Esophagus (tissue), 2 donors: Measurements from ENCODE around the gene RPS15A. TPM values are rescaled to one million over a fixed set of nuclear protein-coding genes. Genes with fewer than 3 reads are reported as not detected.

Experiments
- H3K27ac ChIP-seq, 2 donors: one replicate each; pipeline ENCODE4 v1.5.1; 2013; ENCODE audit warnings: low read depth in 2 of 2, mild to moderate bottlenecking in 2 of 2, inconsistent platforms in 1 of 2, low read length in 1 of 2, moderate library complexity in 1 of 2
- H3K27me3 ChIP-seq, 2 donors: one replicate each; pipeline ENCODE4 v1.6.1; 2013; ENCODE audit warnings: low read length in 2 of 2, control low read depth in 1 of 2, mild to moderate bottlenecking in 1 of 2; ENCODE audit not compliant: insufficient read depth in 2 of 2, control insufficient read depth in 1 of 2
- H3K36me3 ChIP-seq, 2 donors: one replicate each; pipeline ENCODE4 v1.6.1; 2013; ENCODE audit warnings: low read length in 1 of 2; ENCODE audit not compliant: control insufficient read depth in 2 of 2, insufficient read depth in 2 of 2
- H3K4me1 ChIP-seq, 2 donors: one replicate each; pipeline ENCODE4 v1.6.1; 2013; ENCODE audit warnings: low read length in 1 of 2; ENCODE audit not compliant: control insufficient read depth in 2 of 2, insufficient read depth in 2 of 2
- H3K4me3 ChIP-seq, 2 donors: one replicate each; pipeline ENCODE4 v1.5.1; 2013; ENCODE audit warnings: low read length in 2 of 2, mild to moderate bottlenecking in 2 of 2, low read depth in 1 of 2, moderate library complexity in 1 of 2
- H3K9me3 ChIP-seq, 2 donors: one replicate each; pipeline ENCODE4 v1.6.1; 2013; ENCODE audit warnings: mild to moderate bottlenecking in 2 of 2, low read depth in 1 of 2, low read length in 1 of 2, moderate library complexity in 1 of 2; ENCODE audit not compliant: control insufficient read depth in 2 of 2, insufficient read depth in 1 of 2
- WGBS, 2 donors: extraction: QIAGEN DNeasy Blood & Tissue Kit; methylation state at CpG; one replicate each; pipeline ENCODE4 v1.1.7; 2013; 5-methylcytosine and 5-hydroxymethylcytosine counted together
- polyA plus RNA-seq, 2 donors: library from polyadenylated mRNA; stranded (reverse); fragments of 200-250 nt; gene quantifications; one replicate each; pipeline ENCODE4 v1.2.3, GENCODE V29; 2013
- donor health status: healthy with polysubstance abuse.
- donor health status: Bipolar disorder and iron deficiency.

The RPS15A gene
- 1,000 to 10,000 TPM; 2,199 to 3,397 TPM for polyA plus RNA-seq

GRCh38 chr16:18789850-18790706, at the start of gene RPS15A:
RPS15A (minus strand) TSS chr16:18790334; CDS start chr16:18789113, 1,221 bp downstream.
- Histone ChIP-seq H3K27me3 (no peaks in the 10 kb centered on the region), H3K36me3 (peaks cover 3 to 18% of the 10 kb centered on the region in 2 donors), H3K4me1 (peaks cover 0 to 5% of the 10 kb centered on the region in 2 donors), H3K9me3 (no peaks in the 10 kb centered on the region), H3K4me3 (peak within 1 kb of the TSS; percentile 98), H3K27ac (peak within 1 kb of the TSS; percentile 94)
- WGBS, 2 donors, result 1 to 2% methylated on average over 60 of the region's 60 CpGs

GRCh38 chr16:18839555-18839954, 49.4 kb upstream of the RPS15A start:
- Histone ChIP-seq H3K27ac (no peak overlapping the region), H3K9me3 (no peaks in the 10 kb centered on the region), H3K27me3 (no peaks in the 10 kb centered on the region), H3K36me3 (peaks cover 18 to 30% of the 10 kb centered on the region in 2 donors), H3K4me1 (no peaks in the 10 kb centered on the region), H3K4me3 (no peak overlapping the region)
- 66 to 67% methylated on average over 6 of the region's 6 CpGs for WGBS, 2 donors

DNA sequence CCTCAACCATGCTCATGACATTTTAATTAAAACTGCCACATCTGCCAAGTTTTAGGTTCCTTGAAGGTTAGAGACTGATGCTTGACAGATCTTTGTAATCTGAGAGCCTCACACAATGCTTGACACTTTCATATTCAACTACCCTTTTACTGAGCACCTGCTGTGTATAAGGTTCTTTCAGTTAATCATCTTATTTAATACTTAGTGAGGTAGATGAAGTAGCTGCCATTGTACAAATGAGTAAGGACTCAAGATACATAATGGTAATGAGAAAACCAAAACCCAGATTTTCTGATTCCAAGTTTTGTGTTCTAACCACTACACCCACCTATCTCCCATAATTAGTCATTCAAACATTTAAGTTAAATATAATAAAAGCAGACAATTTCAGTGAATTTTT, 46.6 kb upstream of the RPS15A start:
- H3K9me3 ChIP-seq, result no peaks in the 10 kb centered on the region
- H3K4me1 ChIP-seq, result no peaks in the 10 kb centered on the region
- H3K4me3 ChIP-seq, result no peak overlapping the region
- no peaks in the 10 kb centered on the region for H3K27me3 ChIP-seq
- H3K27ac ChIP-seq, result no peak overlapping the region
- H3K36me3 ChIP-seq, result peaks cover 14 to 35% of the 10 kb centered on the region in 2 donors

- no peak overlapping the region for H3K27ac ChIP-seq
- no peaks in the 10 kb centered on the region for H3K27me3 ChIP-seq
- H3K36me3 ChIP-seq, result peaks cover 11 to 38% of the 10 kb centered on the region in 2 donors
- H3K4me3 ChIP-seq, result no peak overlapping the region
- no peaks in the 10 kb centered on the region for H3K4me1 ChIP-seq
- H3K9me3 ChIP-seq, result no peaks in the 10 kb centered on the region
- 79 to 81% methylated on average over 4 of the region's 4 CpGs for WGBS, 2 donors
Measured at GRCh38 chr16:18834864-18835263, 44.7 kb upstream of the RPS15A start.

GRCh38 chr16:18833707-18834505, 43.8 kb upstream of the RPS15A start:
- Histone ChIP-seq H3K9me3 (no peaks in the 10 kb centered on the region), H3K36me3 (peaks cover 15 to 36% of the 10 kb centered on the region in 2 donors), H3K27ac (no peak overlapping the region), H3K4me1 (no peaks in the 10 kb centered on the region), H3K27me3 (no peaks in the 10 kb centered on the region), H3K4me3 (no peak overlapping the region)
- 90 to 94% methylated on average over 9 of the region's 9 CpGs for WGBS, 2 donors

DNA sequence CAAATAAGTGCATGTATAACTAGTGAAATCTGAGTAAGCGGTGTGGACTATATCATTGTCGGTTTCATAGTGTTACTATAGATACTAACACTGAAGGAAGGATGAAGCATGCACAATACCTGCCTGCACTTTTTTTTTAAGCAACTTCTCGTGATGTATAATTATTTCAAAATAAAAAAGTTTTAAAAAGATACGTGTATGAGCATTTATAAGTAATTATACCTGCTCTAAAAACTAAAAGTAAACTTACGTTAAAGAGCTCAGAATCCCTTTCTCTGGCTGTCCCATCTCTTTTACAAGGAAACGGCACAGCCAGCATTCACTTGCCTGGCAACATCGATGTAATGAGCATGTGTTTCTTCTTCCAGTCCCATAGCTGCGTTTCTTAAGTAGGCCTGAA, 42.5 kb upstream of the RPS15A start:
- Histone ChIP-seq H3K27ac (no peak overlapping the region), H3K4me3 (no peak overlapping the region), H3K36me3 (peaks cover 11 to 35% of the 10 kb centered on the region in 2 donors), H3K4me1 (no peaks in the 10 kb centered on the region), H3K9me3 (no peaks in the 10 kb centered on the region), H3K27me3 (no peaks in the 10 kb centered on the region)
- 92 to 93% methylated on average over 8 of the region's 8 CpGs for WGBS, 2 donors

GRCh38 chr16:18832006-18832405, 41.9 kb upstream of the RPS15A start:
- whole genome bisulfite sequencing, 2 donors, result 58 to 67% methylated on average over 2 of the region's 2 CpGs
- Histone ChIP-seq H3K27me3 (no peaks in the 10 kb centered on the region), H3K27ac (no peak overlapping the region), H3K4me3 (no peak overlapping the region), H3K9me3 (no peaks in the 10 kb centered on the region), H3K36me3 (peaks cover 11 to 35% of the 10 kb centered on the region in 2 donors), H3K4me1 (no peaks in the 10 kb centered on the region)

DNA sequence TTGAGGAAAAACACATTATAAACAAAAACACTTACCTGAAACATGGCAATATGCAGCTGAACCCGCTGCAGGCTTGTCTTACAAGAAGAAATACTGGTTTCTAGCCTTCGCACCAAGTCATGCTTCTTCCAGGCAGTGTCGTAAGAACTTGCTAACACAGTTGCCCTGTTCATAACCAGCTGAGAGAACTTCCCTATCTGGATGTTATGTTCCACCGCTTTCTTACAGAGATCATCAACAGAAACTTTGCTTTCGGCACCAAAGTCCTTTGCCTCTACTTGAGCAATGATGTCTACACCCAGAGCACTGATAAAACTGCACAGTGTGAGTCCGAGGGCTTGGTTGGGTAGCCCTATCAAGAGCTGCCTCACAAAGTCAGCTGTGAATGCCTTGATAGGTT, 39.1 kb upstream of the RPS15A start:
- peaks cover 8 to 16% of the 10 kb centered on the region in 2 donors for H3K36me3 ChIP-seq
- H3K4me3 ChIP-seq, result no peak overlapping the region
- no peaks in the 10 kb centered on the region for H3K27me3 ChIP-seq
- WGBS, 2 donors, result 93 to 94% methylated on average over 6 of the region's 6 CpGs
- H3K27ac ChIP-seq, result no peak overlapping the region
- no peaks in the 10 kb centered on the region for H3K9me3 ChIP-seq
- no peaks in the 10 kb centered on the region for H3K4me1 ChIP-seq

GRCh38 chr16:18827890-18828289, 37.8 kb upstream of the RPS15A start:
- Histone ChIP-seq H3K4me1 (no peaks in the 10 kb centered on the region), H3K9me3 (no peaks in the 10 kb centered on the region), H3K4me3 (no peak overlapping the region), H3K27me3 (no peaks in the 10 kb centered on the region), H3K27ac (no peak overlapping the region), H3K36me3 (peaks cover 8 to 14% of the 10 kb centered on the region in 2 donors)
- 89 to 92% methylated on average over 4 of the region's 4 CpGs for WGBS, 2 donors
